ENCODE data around the gene POMC. TPM values are rescaled to one million over a fixed set of nuclear protein-coding genes. Genes with fewer than 3 reads are reported as not detected.

Gene POMC
- total and polyA plus RNA-seq, 4 donors, result 2.6 to 8.5 (median 4.6) TPM

DNA sequence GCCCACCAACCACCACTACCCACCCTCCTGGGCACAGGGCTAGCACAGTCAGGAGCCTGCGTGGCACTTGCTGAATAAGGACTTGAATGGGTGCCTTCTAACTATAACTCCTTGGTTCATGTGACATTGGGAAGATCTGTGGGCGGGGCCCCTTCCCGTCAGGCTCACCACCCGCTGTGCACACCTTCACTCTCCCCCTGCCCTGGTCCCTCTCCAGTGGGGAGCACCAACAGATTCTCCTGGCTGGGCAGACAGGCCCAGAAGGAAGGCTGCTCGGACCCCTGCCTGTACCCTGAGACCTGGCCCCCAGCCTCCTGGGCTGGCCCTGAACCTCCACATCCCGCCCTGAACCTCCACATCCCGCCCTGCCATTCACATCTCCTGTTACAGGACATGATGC, 33.4 kb upstream of the POMC start:
- Histone ChIP-seq H3K27ac (ENCODE audit: low read depth, low read length) (no peak overlapping the region), H3K27me3 (ENCODE audit: control insufficient read depth, insufficient read depth, low read length) (no peaks in the 10 kb centered on the region), H3K9me3 (ENCODE audit: control insufficient read depth, insufficient read depth, low read length) (no peaks in the 10 kb centered on the region), H3K4me3 (ENCODE audit: low read depth, low read length) (no peak overlapping the region), H3K4me1 (ENCODE audit: control insufficient read depth, insufficient read depth, low read length) (peaks cover 18% of the 10 kb centered on the region), H3K36me3 (ENCODE audit: control insufficient read depth, insufficient read depth, low read length) (no peaks in the 10 kb centered on the region)
- 89% methylated on average over 3 of the region's 7 CpGs for WGBS (ENCODE audit: insufficient coverage)
- DNase-seq (ENCODE audit: low read depth in 4 of 6, low spot score in 6 of 6), result no peak

GRCh38 chr2:25201265-25201664, 32.9 kb upstream of the POMC start:
- H3K27ac ChIP-seq (ENCODE audit: low read depth, low read length), result no peak overlapping the region
- H3K4me3 ChIP-seq (ENCODE audit: low read depth, low read length), result no peak overlapping the region
- no peak for DNase-seq (ENCODE audit: low read depth in 4 of 6, low spot score in 6 of 6)
- H3K4me1 ChIP-seq (ENCODE audit: control insufficient read depth, insufficient read depth, low read length), result peaks cover 23% of the 10 kb centered on the region
- 85% methylated on average over 2 of the region's 6 CpGs for WGBS (ENCODE audit: insufficient coverage)
- H3K36me3 ChIP-seq (ENCODE audit: control insufficient read depth, insufficient read depth, low read length), result no peaks in the 10 kb centered on the region
- no peaks in the 10 kb centered on the region for H3K9me3 ChIP-seq (ENCODE audit: control insufficient read depth, insufficient read depth, low read length)
- H3K27me3 ChIP-seq (ENCODE audit: control insufficient read depth, insufficient read depth, low read length), result no peaks in the 10 kb centered on the region

- peak in 1 of 6 donors; percentile 65 for DNase-seq (ENCODE audit: low read depth in 4 of 6, low spot score in 6 of 6)
Observed at GRCh38 chr2:25198576-25198975, 30.2 kb upstream of the POMC start.

DNA sequence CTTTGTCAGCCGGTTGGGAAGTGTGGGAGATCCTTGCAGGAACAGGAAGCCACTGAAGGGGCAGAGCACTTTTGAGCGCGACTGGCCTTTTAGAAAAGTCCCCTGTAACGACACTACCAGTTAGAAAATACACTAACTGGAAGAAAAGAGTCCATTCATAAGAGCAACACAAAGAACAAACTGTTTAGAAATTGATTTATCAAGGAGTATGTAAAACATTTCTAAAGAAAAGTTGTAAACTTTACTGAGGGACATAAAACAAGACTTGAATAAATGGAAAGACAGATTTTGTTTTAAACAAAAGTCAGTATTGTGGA, 29.8 kb upstream of the POMC start:
- no peaks in the 10 kb centered on the region for H3K9me3 ChIP-seq (ENCODE audit: control insufficient read depth, insufficient read depth, low read length)
- H3K4me3 ChIP-seq (ENCODE audit: low read depth, low read length), result no peak overlapping the region
- H3K4me1 ChIP-seq (ENCODE audit: control insufficient read depth, insufficient read depth, low read length), result peaks cover 24% of the 10 kb centered on the region
- DNase-seq (ENCODE audit: low read depth in 4 of 6, low spot score in 6 of 6), result peak in 1 of 6 donors; percentile 38
- H3K36me3 ChIP-seq (ENCODE audit: control insufficient read depth, insufficient read depth, low read length), result no peaks in the 10 kb centered on the region
- no peaks in the 10 kb centered on the region for H3K27me3 ChIP-seq (ENCODE audit: control insufficient read depth, insufficient read depth, low read length)
- H3K27ac ChIP-seq (ENCODE audit: low read depth, low read length), result peak overlapping the region; percentile 71
- WGBS (ENCODE audit: insufficient coverage), result 0% methylated on average over 1 of the region's 4 CpGs

More at GRCh38 chr2:25198576-25198975, 30.2 kb upstream of the POMC start:
- Histone ChIP-seq H3K27ac (ENCODE audit: low read depth, low read length) (peak overlapping the region; percentile 71), H3K4me3 (ENCODE audit: low read depth, low read length) (no peak overlapping the region), H3K9me3 (ENCODE audit: control insufficient read depth, insufficient read depth, low read length) (no peaks in the 10 kb centered on the region), H3K27me3 (ENCODE audit: control insufficient read depth, insufficient read depth, low read length) (no peaks in the 10 kb centered on the region), H3K4me1 (ENCODE audit: control insufficient read depth, insufficient read depth, low read length) (peaks cover 24% of the 10 kb centered on the region), H3K36me3 (ENCODE audit: control insufficient read depth, insufficient read depth, low read length) (no peaks in the 10 kb centered on the region)
- no CpG with 5 or more reads among the region's 5 CpGs for WGBS (ENCODE audit: insufficient coverage)

DNA sequence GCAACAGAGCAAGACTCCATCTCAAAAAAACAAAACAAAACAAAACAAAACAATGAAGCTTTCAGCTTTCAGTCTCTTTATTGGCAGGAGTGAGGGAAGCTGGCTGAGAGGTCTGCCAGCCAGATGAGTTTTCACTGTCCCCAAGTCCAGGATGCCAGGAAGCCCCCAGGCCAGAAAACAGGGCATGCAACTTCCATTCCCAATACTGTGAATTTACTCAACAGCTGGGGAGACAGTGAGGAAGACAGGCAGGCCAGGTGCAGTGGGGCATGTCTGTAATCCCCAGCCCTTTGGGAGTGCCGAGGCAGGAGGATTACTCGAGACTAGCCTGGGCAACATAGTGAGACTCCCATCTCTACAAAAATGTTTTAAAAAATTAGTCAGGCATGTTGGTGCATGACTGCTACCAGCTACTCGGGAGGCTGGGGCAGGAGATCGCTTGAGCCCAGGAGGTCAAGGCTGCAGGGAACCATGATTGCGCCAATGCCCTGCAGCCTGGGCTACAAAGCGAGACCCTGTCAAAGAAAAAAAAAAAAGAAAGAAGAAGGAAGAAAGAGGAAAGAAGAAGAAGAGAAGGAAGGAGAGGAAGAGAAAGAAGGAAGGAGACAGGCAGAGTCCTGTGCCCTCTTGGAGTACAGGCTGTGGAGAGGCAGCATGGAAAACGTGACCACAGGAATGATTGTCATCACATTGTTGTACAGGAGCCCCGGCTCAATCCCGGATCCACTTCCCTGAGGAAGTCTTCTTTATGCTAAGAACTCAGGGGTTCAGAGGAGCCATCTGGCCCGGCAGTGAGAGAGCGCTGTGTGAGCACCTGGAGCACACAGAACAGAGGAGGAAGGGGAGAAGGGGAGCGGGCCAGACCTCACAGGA, 29.2 kb upstream of the POMC start:
- H3K27ac ChIP-seq (ENCODE audit: low read depth, low read length), result peak overlapping the region; percentile 71
- H3K4me3 ChIP-seq (ENCODE audit: low read depth, low read length), result no peak overlapping the region
- no peaks in the 10 kb centered on the region for H3K9me3 ChIP-seq (ENCODE audit: control insufficient read depth, insufficient read depth, low read length)
- no peaks in the 10 kb centered on the region for H3K36me3 ChIP-seq (ENCODE audit: control insufficient read depth, insufficient read depth, low read length)
- DNase-seq (ENCODE audit: low read depth in 4 of 6, low spot score in 6 of 6), result no peak
- peaks cover 24% of the 10 kb centered on the region for H3K4me1 ChIP-seq (ENCODE audit: control insufficient read depth, insufficient read depth, low read length)
- H3K27me3 ChIP-seq (ENCODE audit: control insufficient read depth, insufficient read depth, low read length), result no peaks in the 10 kb centered on the region
- WGBS (ENCODE audit: insufficient coverage), result 51% methylated on average over 10 of the region's 12 CpGs

- Histone ChIP-seq H3K27ac (ENCODE audit: low read depth, low read length) (no peak overlapping the region), H3K27me3 (ENCODE audit: control insufficient read depth, insufficient read depth, low read length) (no peaks in the 10 kb centered on the region), H3K4me1 (ENCODE audit: control insufficient read depth, insufficient read depth, low read length) (peaks cover 24% of the 10 kb centered on the region), H3K9me3 (ENCODE audit: control insufficient read depth, insufficient read depth, low read length) (no peaks in the 10 kb centered on the region), H3K4me3 (ENCODE audit: low read depth, low read length) (no peak overlapping the region), H3K36me3 (ENCODE audit: control insufficient read depth, insufficient read depth, low read length) (no peaks in the 10 kb centered on the region)
- 69% methylated on average over 8 of the region's 9 CpGs for WGBS (ENCODE audit: insufficient coverage)
- no peak for DNase-seq (ENCODE audit: low read depth in 4 of 6, low spot score in 6 of 6)
Observed at GRCh38 chr2:25194576-25195122, 26.3 kb upstream of the POMC start.

- DNase-seq (ENCODE audit: low read depth in 4 of 6, low spot score in 6 of 6), result peak in 1 of 6 donors; percentile 80
- no peak overlapping the region for H3K27ac ChIP-seq (ENCODE audit: low read depth, low read length)
- H3K4me1 ChIP-seq (ENCODE audit: control insufficient read depth, insufficient read depth, low read length), result no peaks in the 10 kb centered on the region
- H3K27me3 ChIP-seq (ENCODE audit: control insufficient read depth, insufficient read depth, low read length), result no peaks in the 10 kb centered on the region
- no peak overlapping the region for H3K4me3 ChIP-seq (ENCODE audit: low read depth, low read length)
- no CpG with 5 or more reads among the region's 5 CpGs for WGBS (ENCODE audit: insufficient coverage)
- H3K9me3 ChIP-seq (ENCODE audit: control insufficient read depth, insufficient read depth, low read length), result no peaks in the 10 kb centered on the region
- H3K36me3 ChIP-seq (ENCODE audit: control insufficient read depth, insufficient read depth, low read length), result no peaks in the 10 kb centered on the region
Observed at GRCh38 chr2:25190536-25190935, 22.2 kb upstream of the POMC start.

GRCh38 chr2:25188405-25188804, 20.0 kb upstream of the POMC start:
- no peak overlapping the region for H3K27ac ChIP-seq (ENCODE audit: low read depth, low read length)
- no CpG with 5 or more reads among the region's 4 CpGs for WGBS (ENCODE audit: insufficient coverage)
- no peaks in the 10 kb centered on the region for H3K9me3 ChIP-seq (ENCODE audit: control insufficient read depth, insufficient read depth, low read length)
- no peaks in the 10 kb centered on the region for H3K27me3 ChIP-seq (ENCODE audit: control insufficient read depth, insufficient read depth, low read length)
- H3K36me3 ChIP-seq (ENCODE audit: control insufficient read depth, insufficient read depth, low read length), result no peaks in the 10 kb centered on the region
- DNase-seq (ENCODE audit: low read depth in 4 of 6, low spot score in 6 of 6), result no peak
- H3K4me1 ChIP-seq (ENCODE audit: control insufficient read depth, insufficient read depth, low read length), result no peaks in the 10 kb centered on the region
- no peak overlapping the region for H3K4me3 ChIP-seq (ENCODE audit: low read depth, low read length)

DNA sequence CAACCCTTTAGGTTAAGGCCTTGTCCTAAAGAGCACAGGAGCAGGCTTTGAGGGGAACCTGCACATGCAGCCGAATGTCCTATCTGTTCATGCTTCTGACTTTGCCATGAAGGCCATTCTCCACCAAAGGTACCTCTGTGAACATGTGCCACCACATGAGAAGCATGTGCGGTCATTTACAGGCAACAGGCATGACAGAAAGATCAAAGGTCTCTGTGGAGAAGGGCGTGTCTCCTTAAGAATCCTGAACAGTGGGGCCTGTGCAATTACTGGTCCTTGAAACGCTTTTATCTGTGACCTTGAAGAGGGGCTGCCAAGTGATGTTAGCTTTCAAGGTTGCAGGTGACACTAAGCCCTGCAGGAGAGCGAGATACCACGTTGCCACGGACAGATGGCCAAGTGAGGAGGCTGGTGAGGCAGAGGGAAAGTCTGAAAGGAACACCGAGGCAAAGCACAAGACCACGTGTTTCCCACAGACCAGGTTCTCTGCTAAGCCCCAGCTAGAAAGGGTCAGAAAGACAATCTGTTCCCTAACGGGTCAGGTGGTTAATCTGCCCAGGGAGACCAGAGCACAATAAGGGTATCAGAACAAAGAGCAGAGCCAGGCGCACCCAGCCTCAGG, 19.5 kb upstream of the POMC start:
- Histone ChIP-seq H3K27me3 (ENCODE audit: control insufficient read depth, insufficient read depth, low read length) (no peaks in the 10 kb centered on the region), H3K9me3 (ENCODE audit: control insufficient read depth, insufficient read depth, low read length) (no peaks in the 10 kb centered on the region), H3K4me1 (ENCODE audit: control insufficient read depth, insufficient read depth, low read length) (no peaks in the 10 kb centered on the region), H3K4me3 (ENCODE audit: low read depth, low read length) (no peak overlapping the region), H3K27ac (ENCODE audit: low read depth, low read length) (no peak overlapping the region), H3K36me3 (ENCODE audit: control insufficient read depth, insufficient read depth, low read length) (no peaks in the 10 kb centered on the region)
- WGBS (ENCODE audit: insufficient coverage), result 67% methylated on average over 11 of the region's 11 CpGs
- DNase-seq (ENCODE audit: low read depth in 4 of 6, low spot score in 6 of 6), result no peak
